A549 (cell line): ENCODE results near the gene IGSF10. TPM values are rescaled to one million over a fixed set of nuclear protein-coding genes. Genes with fewer than 3 reads are reported as not detected.

Experiments
- ATAC-seq, 2 experiments: fragments of 200-7000 bp in 1 of 2; fragments of >200 bp in 1 of 2; cut with Nextera tagmentation in 1 of 2; cut with Tn5 transposase in 1 of 2; 3 replicates each; pipeline versions ENCODE4 v1.8.0 to v1.9.1; 2018 to 2020; ENCODE audit warnings: mild to moderate bottlenecking in 1 of 2, moderate library complexity in 1 of 2
- CTCF ChIA-PET: fragments of 300-600 bp; sonication (Branson Sonifier 250); formaldehyde crosslinking; extraction: SDS; loops from one replicate; lab custom pipeline; 2021; ENCODE audit warnings: antibody characterized with exemption, inconsistent platforms; lab: Yijun Ruan, JAX
- POLR2A ChIA-PET: fragments of 350-600 bp; formaldehyde crosslinking; extraction: SDS; loops from one replicate; lab custom pipeline; 2021; ENCODE audit warnings: antibody characterized with exemption, inconsistent platforms; lab: Yijun Ruan, JAX
- DNase-seq, 2 experiments: peaks; one replicate each; pipeline versions ENCODE4 v3.0.0 to v3.0.0-alpha.2; 2011 to 2016; ENCODE audit warnings: low read depth in 1 of 2, low spot score in 1 of 2
- FAIRE-seq: peaks from 2 replicates; lab custom pipeline; 2011; peaks lifted over from hg19 to GRCh38; lab: Jason Lieb, UNC
- H3K27ac ChIP-seq, 2 experiments: fragments of >200 bp; sonication (Bioruptor Twin); formaldehyde crosslinking; 3 replicates each; pipeline ENCODE4 v1.5.1; 2016 to 2017
- H3K4me1 ChIP-seq: fragments of >200 bp; sonication (Bioruptor Twin); formaldehyde crosslinking; 3 replicates; pipeline ENCODE4 v1.6.1; 2016
- H3K4me2 ChIP-seq: fragments of >200 bp; sonication (Bioruptor Twin); formaldehyde crosslinking; 3 replicates; pipeline ENCODE4 v1.6.1; 2016
- H3K4me3 ChIP-seq: fragments of >200 bp; sonication (Bioruptor Twin); formaldehyde crosslinking; 3 replicates; pipeline ENCODE4 v1.5.1; 2016
- H3K9me3 ChIP-seq: fragments of >200 bp; sonication (Bioruptor Twin); formaldehyde crosslinking; 3 replicates; pipeline ENCODE4 v1.6.1; 2016
- BCL3 ChIP-seq: fragments of >200 bp; sonication (Bioruptor Twin); formaldehyde crosslinking; IDR thresholded peaks from 3 replicates; pipeline ENCODE4 v1.6.1; 2016
- CBX2 ChIP-seq: fragments of 200-600 bp; sonication (generic); IDR thresholded peaks from 2 replicates; pipeline ENCODE4 v1.6.1; 2016; ENCODE audit warnings: low read depth, mild to moderate bottlenecking, borderline replicate concordance
- CBX8 ChIP-seq: fragments of 200-600 bp; sonication (generic); IDR thresholded peaks from 2 replicates; pipeline ENCODE4 v1.6.1; 2016
- CEBPB ChIP-seq, 2 experiments: fragments of >200 bp in 1 of 2; sonication (Bioruptor Twin) in 1 of 2; formaldehyde crosslinking in 1 of 2; IDR thresholded peaks; 2 replicates each; pipeline ENCODE4 v1.6.1; 2012 to 2016
- CHD4 ChIP-seq: fragments of 200-600 bp; sonication (generic); IDR thresholded peaks from 2 replicates; pipeline ENCODE4 v1.6.1; 2016; ENCODE audit warnings: antibody characterized with exemption, mild to moderate bottlenecking, borderline replicate concordance
- EHF ChIP-seq: fragments of 250-450 bp; sonication (Bioruptor Pico); IDR thresholded peaks from 2 replicates; pipeline ENCODE4 v1.5.0; 2020; ENCODE audit warnings: mild to moderate bottlenecking
- EHMT2 ChIP-seq: fragments of 200-600 bp; sonication (generic); IDR thresholded peaks from 2 replicates; pipeline ENCODE4 v1.6.1; 2016; ENCODE audit warnings: antibody characterized with exemption, low read depth, mild to moderate bottlenecking, moderate library complexity
- ELK1 ChIP-seq: fragments of 150-350 bp; IDR thresholded peaks from 2 replicates; pipeline ENCODE4 v1.6.1; 2014; ENCODE audit warnings: low read depth, mild to moderate bottlenecking, low read length
- EP300 ChIP-seq, 2 experiments: fragments of >200 bp; sonication (Bioruptor Twin); formaldehyde crosslinking; IDR thresholded peaks; 2 replicates in 1 of 2; 3 replicates in 1 of 2; pipeline ENCODE4 v1.6.1; 2016 to 2017
- FOSL2 ChIP-seq, 2 experiments: fragments of 450-650 bp in 1 of 2; fragments of >200 bp in 1 of 2; sonication (Bioruptor Twin) in 1 of 2; formaldehyde crosslinking; IDR thresholded peaks; 2 replicates each; pipeline versions ENCODE4 v1.5.0 to v1.6.1; 2016 to 2020; ENCODE audit warnings: mild to moderate bottlenecking in 1 of 2, moderate library complexity in 1 of 2
- FOXS1 ChIP-seq: fragments of 250-450 bp; sonication (Bioruptor Pico); IDR thresholded peaks from 2 replicates; pipeline ENCODE4 v1.5.0; 2020; ENCODE audit warnings: mild to moderate bottlenecking, moderate library complexity
- GATA3 ChIP-seq: IDR thresholded peaks from 2 replicates; pipeline ENCODE4 v1.6.1; 2012; ENCODE audit warnings: borderline replicate concordance
- HDAC2 ChIP-seq: fragments of 200-600 bp; sonication (generic); IDR thresholded peaks from 2 replicates; pipeline ENCODE4 v1.6.1; 2016
- HEYL ChIP-seq: fragments of 250-450 bp; sonication (Bioruptor Pico); IDR thresholded peaks from 2 replicates; pipeline ENCODE4 v1.8.0; 2021; ENCODE audit warnings: mild to moderate bottlenecking, moderate library complexity
- HMGXB4 ChIP-seq: fragments of 250-450 bp; sonication (Bioruptor Pico); IDR thresholded peaks from 2 replicates; pipeline ENCODE4 v1.5.0; 2021; ENCODE audit warnings: mild to moderate bottlenecking, moderate library complexity, borderline replicate concordance
- HOXA7 ChIP-seq: fragments of 250-450 bp; sonication (Bioruptor Pico); IDR thresholded peaks from 2 replicates; pipeline ENCODE4 v1.5.0; 2020; ENCODE audit warnings: mild to moderate bottlenecking, moderate library complexity
- HOXB13 ChIP-seq: fragments of 250-450 bp; sonication (Bioruptor Pico); IDR thresholded peaks from 2 replicates; pipeline ENCODE4 v1.5.0; 2020; ENCODE audit warnings: low read depth, mild to moderate bottlenecking, moderate library complexity
- JUN ChIP-seq, 2 experiments: fragments of >200 bp; sonication (Bioruptor Twin); formaldehyde crosslinking; IDR thresholded peaks; 2 replicates in 1 of 2; 3 replicates in 1 of 2; pipeline ENCODE4 v1.6.1; 2016 to 2017
- JUNB ChIP-seq: fragments of >200 bp; sonication (Bioruptor Twin); formaldehyde crosslinking; IDR thresholded peaks from 2 replicates; pipeline ENCODE4 v1.6.1; 2016
- KDM1A ChIP-seq: fragments of 200-600 bp; sonication (generic); IDR thresholded peaks from 2 replicates; pipeline ENCODE4 v1.6.1; 2016; ENCODE audit warnings: low read depth, mild to moderate bottlenecking
- MAX ChIP-seq: IDR thresholded peaks from 2 replicates; pipeline ENCODE4 v1.6.1; 2012
- NFE2L2 ChIP-seq: fragments of 150-350 bp; conservative IDR thresholded peaks from 2 replicates; pipeline ENCODE4 v1.6.1; 2014; ENCODE audit warnings: low read length
- POLR2A ChIP-seq: IDR thresholded peaks from 2 replicates; pipeline ENCODE4 v1.6.1; 2012; ENCODE audit warnings: mild to moderate bottlenecking, low read length
- POLR2AphosphoS2 ChIP-seq: conservative IDR thresholded peaks from 2 replicates; pipeline ENCODE4 v1.6.1; 2012; ENCODE audit warnings: low read length, improper control_type of control experiment, inconsistent platforms
- REST ChIP-seq: fragments of 200-600 bp; sonication (generic); IDR thresholded peaks from 2 replicates; pipeline ENCODE4 v1.6.1; 2016; ENCODE audit warnings: antibody characterized with exemption, mild to moderate bottlenecking, moderate library complexity
- RFX5 ChIP-seq: fragments of 450-650 bp; IDR thresholded peaks from 2 replicates; pipeline ENCODE4 v1.7.1; 2014; ENCODE audit warnings: antibody characterized with exemption, mild to moderate bottlenecking, moderate library complexity
- SREBF2 ChIP-seq: fragments of 450-650 bp; IDR thresholded peaks from 2 replicates; pipeline ENCODE4 v1.6.1; 2014; ENCODE audit warnings: mild to moderate bottlenecking, moderate library complexity
- TFCP2L1 ChIP-seq: fragments of 250-450 bp; sonication (Bioruptor Pico); IDR thresholded peaks from 2 replicates; pipeline ENCODE4 v1.5.0; 2021; ENCODE audit warnings: mild to moderate bottlenecking
- WGBS: methylation state at CpG from one replicate; pipeline ENCODE4 v1.1.6; 2017; ENCODE audit errors: missing lambda C conversion rate; 5-methylcytosine and 5-hydroxymethylcytosine counted together
- polyA plus RNA-seq, 4 experiments: library from polyadenylated mRNA; depleted of rRNA in 3 of 4; stranded (reverse); fragments of >200 nt; fragmentation: RNase III in 1 of 4; extraction: RNeasy Plus Mini Kit Qiagen cat#74134 plus additional on column Dnase treatment in 1 of 4; gene quantifications; 2 replicates in 3 of 4; 3 replicates in 1 of 4; pipeline ENCODE4 v1.2.3, GENCODE V29; 2011 to 2017
- TF ChIP-seq, protein P1 (sequence below): fragments of >200 bp; sonication (Bioruptor Twin); formaldehyde crosslinking; IDR thresholded peaks from 2 replicates; pipeline ENCODE4 v1.6.1; 2016

Gene IGSF10
- polyA plus RNA-seq, 2 of the 4 experiments (the other 2 are of a cell fraction), result 0.61 to 2.9 TPM

GRCh38 chr3:151419806-151420205 lies 41.1 kb downstream of the IGSF10 start:
- POLR2A ChIA-PET, result no interaction called here
- DNase-seq (no peak), ATAC-seq (no peak), FAIRE-seq (no peak)
- Histone ChIP-seq H3K4me1 (peaks cover 5% of the 10 kb centered on the region; the same call in 1 of the 3 replicates), H3K27ac (no peak overlapping the region), H3K4me3 (no peak overlapping the region), H3K9me3 (no peaks in the 10 kb centered on the region), H3K4me2 (no peak overlapping the region)
- 67% methylated on average over 6 of the region's 6 CpGs for WGBS
- TF ChIP-seq CBX8 (no peak), EHMT2 (no peak), REST (no peak), JUN (IDR thresholded peaks at IDR 0.05) (no peak), TFCP2L1 (no peak), ELK1 (no peak), CHD4 (no peak), HOXB13 (no peak), FOXS1 (no peak), KDM1A (no peak), GATA3 (no peak), RFX5 (no peak), CEBPB (IDR thresholded peaks at IDR 0.05) (no peak), HDAC2 (no peak), HOXA7 (CRISPR knock-in tag) (no peak), SREBF2 (no peak)
- TF ChIP-seq, protein P1, sequence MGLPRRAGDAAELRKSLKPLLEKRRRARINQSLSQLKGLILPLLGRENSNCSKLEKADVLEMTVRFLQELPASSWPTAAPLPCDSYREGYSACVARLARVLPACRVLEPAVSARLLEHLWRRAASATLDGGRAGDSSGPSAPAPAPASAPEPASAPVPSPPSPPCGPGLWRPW, result no peak
- CTCF ChIA-PET, result no interaction called here

DNA sequence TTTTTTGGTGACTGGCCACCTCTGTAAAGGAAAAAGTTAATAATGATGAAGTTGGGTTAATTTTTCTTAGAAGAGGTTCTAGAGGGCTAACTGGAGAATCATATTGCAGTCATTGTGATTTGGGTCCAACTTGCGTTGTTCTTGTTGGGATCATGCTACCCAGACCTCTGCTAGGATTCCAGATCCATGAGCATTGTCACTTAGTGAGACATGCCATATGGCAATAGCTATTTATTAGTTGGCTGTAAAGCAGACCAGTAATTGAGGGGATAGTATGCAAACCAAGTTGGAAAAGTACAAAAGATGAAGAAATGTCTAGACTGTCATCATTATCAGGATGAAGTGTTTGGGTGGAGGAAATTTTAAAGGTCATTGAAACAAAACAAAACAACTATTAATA lies 45.6 kb downstream of the IGSF10 start:
- no peak overlapping the region for H3K27ac ChIP-seq
- WGBS, result 87% methylated on average over 1 of the region's 1 CpG
- no peak for DNase-seq
- no peak for FAIRE-seq
- CTCF ChIA-PET, result interaction anchor here (0.7 kb wide), 1 partner anchor 504 kb away, joined by 3 read pairs; no protein-coding TSS in a partner anchor
- no peak overlapping the region for H3K4me3 ChIP-seq
- no peaks in the 10 kb centered on the region for H3K9me3 ChIP-seq
- TF ChIP-seq POLR2AphosphoS2 (no peak), NFE2L2 (no peak), POLR2A (no peak), EHF (CRISPR knock-in tag) (no peak), FOSL2 (IDR thresholded peaks at IDR 0.05) (no peak), FOSL2 (CRISPR knock-in tag; IDR thresholded peaks at IDR 0.05) (no peak), CHD4 (no peak), BCL3 (no peak), CBX2 (no peak), SREBF2 (no peak), HMGXB4 (CRISPR knock-in tag) (no peak), EP300 (IDR thresholded peaks at IDR 0.05) (no peak), GATA3 (no peak), JUNB (no peak), HEYL (CRISPR knock-in tag) (no peak), KDM1A (no peak), CBX8 (no peak), MAX (no peak)
- H3K4me1 ChIP-seq, result no peaks in the 10 kb centered on the region
- POLR2A ChIA-PET, result no interaction called here
- no peak for ATAC-seq
- no peak overlapping the region for H3K4me2 ChIP-seq
